SH-SY5Y (cell line): ENCODE measurements around the gene PCDH7.

Source experiments
- GATA2 ChIP-seq: IDR thresholded peaks from 2 replicates; pipeline ENCODE4 v1.6.1; 2011; ENCODE audit warnings: mild to moderate bottlenecking, low read depth, low read length
- GATA3 ChIP-seq: IDR thresholded peaks from 2 replicates; pipeline ENCODE4 v1.6.1; 2011; ENCODE audit warnings: low read depth, mild to moderate bottlenecking, low read length, moderate library complexity

PCDH7 gene

DNA sequence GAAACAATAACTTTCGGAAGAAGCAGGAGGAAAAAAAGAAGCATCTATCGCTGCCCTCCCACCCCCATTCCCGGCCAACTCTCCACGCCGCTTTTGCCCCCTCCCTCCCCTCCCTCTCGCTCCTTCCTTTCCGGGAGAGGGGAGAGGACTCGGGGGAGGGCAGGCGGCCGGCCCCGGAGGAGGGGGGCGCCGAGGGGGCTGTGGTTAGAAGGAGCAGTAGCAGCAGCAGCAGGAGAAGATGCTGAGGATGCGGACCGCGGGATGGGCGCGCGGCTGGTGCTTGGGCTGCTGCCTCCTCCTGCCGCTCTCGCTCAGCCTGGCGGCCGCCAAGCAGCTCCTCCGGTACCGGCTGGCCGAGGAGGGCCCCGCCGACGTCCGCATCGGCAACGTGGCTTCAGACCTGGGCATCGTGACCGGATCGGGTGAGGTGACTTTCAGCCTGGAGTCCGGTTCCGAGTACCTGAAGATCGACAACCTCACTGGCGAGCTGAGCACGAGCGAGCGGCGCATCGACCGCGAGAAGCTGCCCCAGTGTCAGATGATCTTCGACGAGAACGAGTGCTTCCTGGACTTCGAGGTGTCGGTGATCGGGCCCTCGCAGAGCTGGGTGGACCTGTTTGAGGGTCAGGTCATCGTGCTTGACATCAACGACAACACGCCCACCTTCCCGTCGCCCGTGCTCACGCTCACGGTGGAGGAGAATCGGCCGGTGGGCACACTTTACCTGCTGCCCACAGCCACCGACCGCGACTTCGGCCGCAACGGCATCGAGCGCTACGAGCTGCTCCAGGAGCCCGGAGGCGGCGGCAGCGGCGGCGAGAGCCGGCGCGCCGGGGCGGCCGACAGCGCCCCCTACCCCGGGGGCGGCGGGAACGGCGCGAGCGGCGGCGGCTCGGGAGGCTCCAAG, 1.3 kb downstream of the PCDH7 start:
- no peak for TF ChIP-seq GATA2
- TF ChIP-seq GATA3, result no peak

GRCh38 chr4:30722092-30722358, 1.9 kb downstream of the PCDH7 start:
- TF ChIP-seq GATA3, result no peak
- no peak for TF ChIP-seq GATA2

- TF ChIP-seq GATA2 (no peak), GATA3 (no peak)
Observed at GRCh38 chr4:30722359-30723200, 2.4 kb downstream of the PCDH7 start.

DNA sequence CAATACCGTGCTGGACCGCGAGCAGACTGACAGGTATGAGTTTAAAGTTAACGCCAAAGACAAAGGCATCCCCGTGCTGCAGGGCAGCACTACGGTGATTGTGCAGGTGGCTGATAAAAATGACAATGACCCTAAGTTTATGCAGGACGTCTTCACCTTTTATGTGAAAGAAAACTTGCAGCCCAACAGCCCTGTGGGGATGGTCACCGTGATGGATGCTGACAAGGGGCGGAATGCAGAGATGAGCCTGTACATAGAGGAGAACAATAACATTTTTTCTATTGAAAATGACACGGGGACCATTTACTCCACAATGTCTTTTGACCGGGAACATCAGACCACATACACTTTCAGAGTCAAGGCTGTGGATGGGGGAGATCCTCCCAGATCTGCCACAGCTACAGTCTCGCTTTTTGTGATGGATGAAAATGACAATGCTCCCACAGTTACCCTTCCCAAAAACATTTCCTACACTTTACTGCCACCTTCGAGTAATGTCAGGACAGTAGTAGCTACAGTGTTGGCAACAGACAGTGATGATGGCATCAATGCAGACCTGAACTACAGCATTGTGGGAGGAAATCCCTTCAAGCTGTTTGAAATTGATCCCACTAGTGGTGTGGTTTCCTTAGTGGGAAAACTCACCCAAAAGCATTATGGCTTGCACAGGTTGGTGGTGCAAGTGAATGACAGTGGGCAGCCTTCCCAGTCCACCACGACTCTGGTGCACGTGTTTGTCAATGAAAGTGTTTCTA, 3.2 kb downstream of the PCDH7 start:
- TF ChIP-seq GATA3 (no peak), GATA2 (no peak)

GRCh38 chr4:30724247-30724646, 4.1 kb downstream of the PCDH7 start:
- TF ChIP-seq GATA3 (no peak), GATA2 (no peak)

- TF ChIP-seq GATA2, result no peak
Observed at GRCh38 chr4:30725562-30725961, 5.4 kb downstream of the PCDH7 start.

- no peak for TF ChIP-seq GATA3
- TF ChIP-seq GATA2, result no peak
Observed at GRCh38 chr4:30726090-30726675, 6.0 kb downstream of the PCDH7 start.

GRCh38 chr4:30727409-30727808, 7.2 kb downstream of the PCDH7 start:
- no peak for TF ChIP-seq GATA2
- TF ChIP-seq GATA3, result no peak

GRCh38 chr4:30728311-30728710, 8.1 kb downstream of the PCDH7 start:
- TF ChIP-seq GATA2, result no peak
- no peak for TF ChIP-seq GATA3

- TF ChIP-seq GATA3 (no peak), GATA2 (no peak)
Observed at GRCh38 chr4:30743897-30744296, 23.7 kb downstream of the PCDH7 start.

- TF ChIP-seq GATA3, result no peak
Observed at GRCh38 chr4:30744386-30744785, 24.2 kb downstream of the PCDH7 start.

DNA sequence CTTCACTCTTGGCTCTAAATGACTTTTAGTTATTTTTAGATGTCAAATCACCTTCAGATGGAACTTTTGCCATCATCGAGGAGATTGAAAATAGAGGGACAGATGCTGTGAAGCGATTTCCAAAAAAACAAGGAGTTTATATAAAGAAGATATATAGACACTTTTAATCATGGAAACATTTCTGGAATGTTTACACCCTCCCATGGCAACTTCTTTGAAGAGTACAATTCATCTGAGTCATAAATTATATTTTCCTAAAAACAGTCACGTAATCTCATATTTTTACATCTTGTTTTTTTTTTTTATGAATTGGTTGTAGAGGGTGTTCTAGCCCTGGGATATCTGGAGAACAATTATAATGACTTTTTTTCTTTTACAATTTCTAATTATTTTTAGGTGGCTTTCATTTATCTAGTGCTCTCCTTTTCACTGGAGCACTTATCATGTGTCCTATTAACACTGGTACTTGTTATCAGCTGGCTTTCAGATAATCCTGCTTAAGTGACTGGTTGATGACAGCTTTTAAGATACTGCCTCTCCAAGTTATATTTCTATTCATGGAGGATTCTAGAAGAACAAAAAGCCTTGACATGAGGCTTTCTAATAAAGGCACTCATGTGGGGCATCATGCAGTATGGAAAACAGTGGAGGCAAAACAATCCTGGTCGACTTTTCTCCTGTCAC, 24.9 kb downstream of the PCDH7 start:
- TF ChIP-seq GATA2 (no peak), GATA3 (no peak)

DNA sequence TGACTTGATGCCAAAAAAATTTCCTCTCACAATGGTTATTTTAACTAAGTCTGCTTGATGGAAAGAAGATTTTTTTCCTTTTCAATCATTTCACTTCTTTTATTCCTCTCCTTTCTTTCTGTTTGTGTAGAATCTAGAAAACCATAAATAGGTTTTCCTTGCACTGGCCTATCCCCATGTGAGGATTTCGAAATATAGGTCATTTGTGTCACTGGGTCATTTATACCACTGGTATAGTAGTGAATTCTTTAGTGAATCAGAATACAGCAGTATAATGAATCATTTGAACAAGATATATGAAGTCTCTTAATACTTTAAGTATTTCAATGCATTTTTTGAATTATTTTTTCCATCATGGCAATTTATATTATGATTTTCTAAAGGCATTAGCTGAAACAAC, 26.6 kb downstream of the PCDH7 start:
- TF ChIP-seq GATA2 (no peak), GATA3 (no peak)

GRCh38 chr4:30753316-30753715, 33.1 kb downstream of the PCDH7 start:
- TF ChIP-seq GATA3 (no peak), GATA2 (no peak)
